HCT116 (cell line): ENCODE results near the gene MEG3. TPM values are rescaled to one million over a fixed set of nuclear protein-coding genes. Genes with fewer than 3 reads are reported as not detected.

Source experiments
- ATAC-seq: fragments of 200-7000 bp; cut with Tn5 transposase; 2 replicates; pipeline ENCODE4 v1.9.1; 2020; ENCODE audit warnings: mild to moderate bottlenecking, moderate library complexity
- BruUV-seq: library from RNA; stranded (reverse); fragments of 400-500 nt; replicated peaks from 2 replicates; lab custom pipeline; 2021; lab: Mats Ljungman, UMichigan
- CTCF ChIA-PET: fragments of 300-600 bp; sonication (Branson Sonifier 250); formaldehyde crosslinking; loops from one replicate; lab custom pipeline; 2021; ENCODE audit warnings: antibody characterized with exemption; lab: Charles Lee
- POLR2A ChIA-PET: fragments of 300-600, 350-600 bp; sonication (Branson Sonifier 250); formaldehyde crosslinking; loops from one replicate; lab custom pipeline; 2021; ENCODE audit warnings: antibody characterized with exemption; lab: Charles Lee
- RAD21 ChIA-PET, 2 experiments: fragments of 300-600 bp; sonication (Branson Sonifier 250); formaldehyde crosslinking; loops; one replicate each; lab custom pipeline; 2023; ENCODE audit warnings: low total read pairs in 2 of 2; ENCODE audit not compliant: uncharacterized antibody in 2 of 2, unreplicated experiment in 2 of 2, low non-redundant PET in 1 of 2; lab: Charles Lee
- DNase-seq: peaks from one replicate; pipeline ENCODE4 v3.0.0-alpha.2; 2010; ENCODE audit warnings: low read depth, low spot score
- H2AFZ ChIP-seq: fragments of 200-600 bp; shearing (Covaris generic), sonication (generic); 2 replicates; pipeline ENCODE4 v1.6.1; 2017; ENCODE audit warnings: low read depth, mixed run types, mixed read lengths, antibody characterized with exemption, low read length; ENCODE audit not compliant: poor library complexity, severe bottlenecking
- H3K27ac ChIP-seq: 2 replicates; pipeline ENCODE4 v1.5.1; 2012; ENCODE audit warnings: low read depth, low read length
- H3K27me3 ChIP-seq: fragments of 200-600 bp; sonication (generic); 2 replicates; pipeline ENCODE4 v1.6.1; 2016; ENCODE audit warnings: mixed run types, low read length, mixed read lengths; ENCODE audit not compliant: insufficient read depth
- H3K36me3 ChIP-seq, 2 experiments: fragments of 200-500 bp in 1 of 2; fragments of 200-600 bp in 1 of 2; sonication (Bioruptor generic) in 1 of 2; sonication (generic) in 1 of 2; 2 replicates each; pipeline versions ENCODE4 v1.5.1 to v1.6.1; 2014 to 2016; ENCODE audit warnings: low read length in 2 of 2, inconsistent platforms in 1 of 2, mixed read lengths in 1 of 2, mixed run types in 1 of 2; ENCODE audit not compliant: insufficient read depth in 2 of 2, control insufficient read depth in 1 of 2
- H3K4me1 ChIP-seq, 2 experiments: fragments of 200-600 bp in 1 of 2; sonication (generic) in 1 of 2; 2 replicates each; pipeline versions ENCODE4 v1.5.1 to v1.6.1; 2012 to 2017; ENCODE audit warnings: low read length in 2 of 2, inconsistent platforms in 1 of 2, mild to moderate bottlenecking in 1 of 2, mixed read lengths in 1 of 2, mixed run types in 1 of 2, moderate library complexity in 1 of 2; ENCODE audit not compliant: insufficient read depth in 2 of 2, control insufficient read depth in 1 of 2
- H3K4me2 ChIP-seq: fragments of 200-600 bp; sonication (generic); 2 replicates; pipeline ENCODE4 v1.6.1; 2017; ENCODE audit warnings: mixed run types, low read length, mixed read lengths
- H3K4me3 ChIP-seq, 2 experiments: fragments of 200-600 bp in 1 of 2; sonication (generic) in 1 of 2; replicated peaks in 1 of 2; 2 replicates each; pipeline ENCODE4 v1.5.1; 2011 to 2016; ENCODE audit warnings: low read length in 2 of 2, control low read depth in 1 of 2, low read depth in 1 of 2, mild to moderate bottlenecking in 1 of 2, mixed read lengths in 1 of 2, mixed run types in 1 of 2
- H3K79me2 ChIP-seq: fragments of 200-600 bp; sonication (generic); 2 replicates; pipeline ENCODE4 v1.6.1; 2017; ENCODE audit warnings: mild to moderate bottlenecking, mixed run types, low read length, moderate library complexity, mixed read lengths; ENCODE audit not compliant: insufficient read depth
- H3K9ac ChIP-seq: fragments of 200-600 bp; sonication (generic); 2 replicates; pipeline ENCODE4 v1.6.1; 2016; ENCODE audit warnings: low read length, mixed read lengths
- H3K9me2 ChIP-seq: fragments of 200-600 bp; sonication (generic), shearing (Covaris generic); 2 replicates; pipeline ENCODE4 v1.6.1; 2017; ENCODE audit warnings: mixed run types, mild to moderate bottlenecking, moderate library complexity; ENCODE audit not compliant: insufficient read depth
- H3K9me3 ChIP-seq, 2 experiments: fragments of 200-500 bp in 1 of 2; fragments of 200-600 bp in 1 of 2; sonication (Bioruptor generic) in 1 of 2; sonication (generic) in 1 of 2; 2 replicates each; pipeline ENCODE4 v1.6.1; 2014 to 2017; ENCODE audit warnings: low read length in 2 of 2, mixed read lengths in 2 of 2, inconsistent platforms in 1 of 2, low read depth in 1 of 2, mild to moderate bottlenecking in 1 of 2, mixed run types in 1 of 2, moderate library complexity in 1 of 2; ENCODE audit not compliant: control insufficient read depth in 1 of 2, insufficient read depth in 1 of 2
- H4K20me1 ChIP-seq: fragments of 200-600 bp; sonication (generic), shearing (Covaris generic); 2 replicates; pipeline ENCODE4 v1.6.1; 2017; ENCODE audit warnings: mixed run types, mild to moderate bottlenecking, moderate library complexity; ENCODE audit not compliant: insufficient read depth
- ATF3 ChIP-seq: IDR thresholded peaks from 2 replicates; pipeline ENCODE4 v1.6.1; 2012
- CEBPB ChIP-seq: IDR thresholded peaks from 2 replicates; pipeline ENCODE4 v1.6.1; 2012; ENCODE audit warnings: low read depth
- ELF1 ChIP-seq: IDR thresholded peaks from 2 replicates; pipeline ENCODE4 v1.6.1; 2012; ENCODE audit warnings: low read depth, borderline replicate concordance
- EZH2 ChIP-seq: fragments of 200-600 bp; sonication (generic); IDR thresholded peaks from 2 replicates; pipeline ENCODE4 v1.6.1; 2017; ENCODE audit warnings: antibody characterized with exemption, mixed run types
- POLR2A ChIP-seq: IDR thresholded peaks from 2 replicates; pipeline ENCODE4 v1.7.0; 2011; ENCODE audit warnings: borderline replicate concordance; ENCODE audit not compliant: insufficient read depth, insufficient read length; ENCODE audit errors: extremely low read depth
- RAD21 ChIP-seq: IDR thresholded peaks from 2 replicates; pipeline ENCODE4 v1.6.1; 2012; ENCODE audit warnings: low read depth, mild to moderate bottlenecking
- SP1 ChIP-seq: IDR thresholded peaks from 2 replicates; pipeline ENCODE4 v1.6.1; 2012; ENCODE audit warnings: low read depth
- TCF7L2 ChIP-seq: IDR thresholded peaks from 2 replicates; pipeline ENCODE4 v1.7.0; 2011; ENCODE audit warnings: borderline replicate concordance, inconsistent platforms; ENCODE audit not compliant: insufficient read depth, insufficient read length; ENCODE audit errors: extremely low read depth
- YY1 ChIP-seq: IDR thresholded peaks from 2 replicates; pipeline ENCODE4 v1.6.1; 2011; ENCODE audit warnings: low read length, low read depth, moderate library complexity, mild to moderate bottlenecking; ENCODE audit not compliant: insufficient replicate concordance; ENCODE audit errors: extremely low read depth
- ZFX ChIP-seq: fragments of 450-650 bp; IDR thresholded peaks from 2 replicates; pipeline ENCODE4 v1.6.1; 2017
- intact Hi-C: fragments of 100-400 bp; cut with micrococcal nuclease; formaldehyde crosslinking; loops from 2 replicates; pipeline ENCODE4 v1.10.0; 2022
- total RNA-seq: library from RNA; stranded (reverse); gene quantifications from one replicate; pipeline ENCODE4 v1.2.1, GENCODE V29; 2021; ENCODE audit not compliant: unreplicated experiment
- TF ChIP-seq, protein P1 (sequence below): IDR thresholded peaks from 2 replicates; pipeline ENCODE4 v1.6.1; 2011; ENCODE audit warnings: mild to moderate bottlenecking, low read length, moderate library complexity; ENCODE audit not compliant: insufficient replicate concordance; ENCODE audit errors: extremely low read depth

MEG3 gene
- total RNA-seq, 1 experiment from 2014 or later = 2.5 TPM

DNA sequence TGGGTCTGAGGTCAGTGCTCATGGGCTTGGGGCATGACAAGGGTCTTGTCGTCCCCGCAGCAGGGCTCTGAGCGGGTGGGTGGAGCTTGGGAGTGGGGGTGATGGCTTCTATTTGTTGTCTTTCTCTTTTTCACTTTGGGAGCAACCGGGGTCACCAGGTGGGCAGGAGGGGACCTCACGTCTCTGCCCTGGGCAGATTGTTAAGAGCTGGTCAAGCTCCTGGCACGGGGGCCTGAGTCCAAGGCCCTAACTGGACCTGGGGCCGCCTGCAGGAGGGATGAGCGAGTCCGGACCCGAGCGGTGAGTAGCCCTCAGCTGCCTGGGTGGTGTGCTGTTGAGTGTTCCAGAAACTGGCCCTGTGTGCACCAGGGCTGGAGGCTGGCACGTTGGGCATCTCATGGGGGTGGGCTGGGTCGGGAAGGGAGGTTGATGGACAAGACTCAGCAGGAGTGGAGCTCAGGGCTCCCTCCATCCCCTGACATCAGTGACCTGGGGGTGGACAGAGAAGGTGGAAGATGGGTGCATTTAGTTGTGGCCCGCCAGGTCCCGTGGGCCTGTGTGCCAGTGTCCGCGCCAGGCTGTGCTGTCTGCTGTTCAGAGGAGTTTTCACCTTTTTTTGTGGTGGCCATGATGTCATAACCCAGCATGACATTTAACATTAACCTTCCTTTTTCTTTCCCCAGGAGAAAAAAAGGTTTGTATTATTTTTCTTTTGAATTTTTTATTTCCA lies 50.1 kb downstream of the MEG3 start:
- peaks cover 0 to 19% of the 10 kb centered on the region in 2 experiments; a peak in 2 of 4 replicates for H3K4me1 ChIP-seq
- no peak overlapping the region for H3K4me3 ChIP-seq
- H3K9me2 ChIP-seq = no peaks in the 10 kb centered on the region
- H2AFZ ChIP-seq = no peak overlapping the region
- CTCF ChIA-PET = no interaction called here
- intact Hi-C loops = no loop called here
- ATAC-seq = no peak
- H3K4me2 ChIP-seq = no peak overlapping the region
- no peak overlapping the region for H3K27ac ChIP-seq
- POLR2A ChIA-PET = no interaction called here
- RAD21 ChIA-PET = no interaction called here
- H4K20me1 ChIP-seq = no peaks in the 10 kb centered on the region
- DNase-seq = no peak
- no peak for TF ChIP-seq YY1
- TF ChIP-seq ELF1 = no peak
- TF ChIP-seq ATF3 = no peak
- no TSS peak for BruUV-seq
- no peaks in the 10 kb centered on the region for H3K36me3 ChIP-seq
- no peak overlapping the region for H3K9ac ChIP-seq
- no peaks in the 10 kb centered on the region for H3K79me2 ChIP-seq
- H3K9me3 ChIP-seq = no peaks in the 10 kb centered on the region
- no peaks in the 10 kb centered on the region for H3K27me3 ChIP-seq

DNA sequence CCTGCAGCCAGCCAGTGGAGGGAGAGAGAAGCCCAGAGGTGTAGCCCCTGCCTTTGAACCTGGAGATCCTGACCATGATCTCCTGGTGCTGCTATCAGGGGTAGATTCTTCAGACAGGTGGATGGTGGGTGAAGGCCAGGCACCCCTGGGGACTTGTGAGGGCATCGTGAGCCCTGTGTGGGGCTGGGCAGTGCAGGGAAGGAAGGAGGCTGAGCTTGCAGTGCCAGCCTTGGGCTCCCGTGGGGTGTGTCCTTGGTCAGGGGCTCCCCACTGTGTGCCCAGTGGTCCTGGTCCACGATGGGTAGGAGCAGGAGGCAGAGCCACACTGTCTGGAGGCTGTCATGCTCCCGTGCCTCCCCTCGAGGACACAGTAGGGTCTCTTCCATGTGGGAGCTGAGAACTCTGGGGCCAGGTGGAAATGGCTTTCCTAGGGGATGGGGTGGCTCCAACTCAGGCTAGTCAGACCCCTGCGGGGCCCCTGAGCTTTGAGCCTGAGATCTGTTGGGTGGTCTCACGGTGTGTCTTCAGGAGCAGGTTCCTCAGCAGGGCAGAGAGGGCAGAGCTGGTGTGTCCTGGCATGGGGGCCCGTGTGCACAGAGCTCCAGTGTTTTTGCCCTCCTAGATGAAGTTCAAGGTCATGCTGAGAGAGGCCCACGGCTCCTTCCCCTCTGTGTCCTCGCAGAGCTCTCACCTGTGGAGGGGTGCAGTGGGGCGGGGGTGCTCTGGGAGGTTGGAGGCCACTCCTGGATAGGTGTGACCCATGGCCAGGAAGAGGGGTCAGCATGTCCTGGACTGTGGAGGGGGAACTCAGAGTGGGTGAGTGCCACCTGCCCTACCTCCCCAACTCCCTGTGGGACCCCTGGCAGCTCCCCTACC lies 52.6 kb downstream of the MEG3 start:
- H3K4me1 ChIP-seq = no peaks in the 10 kb centered on the region
- no peak overlapping the region for H3K9ac ChIP-seq
- POLR2A ChIA-PET = no interaction called here
- RAD21 ChIA-PET = no interaction called here
- H3K27me3 ChIP-seq = no peaks in the 10 kb centered on the region
- no peaks in the 10 kb centered on the region for H3K9me2 ChIP-seq
- ATAC-seq (no peak), DNase-seq (no peak)
- intact Hi-C loops = no loop called here
- H4K20me1 ChIP-seq = no peaks in the 10 kb centered on the region
- no peak overlapping the region for H3K4me3 ChIP-seq
- no peaks in the 10 kb centered on the region for H3K79me2 ChIP-seq
- no peak overlapping the region for H3K4me2 ChIP-seq
- H3K9me3 ChIP-seq = no peaks in the 10 kb centered on the region
- H3K36me3 ChIP-seq = no peaks in the 10 kb centered on the region
- BruUV-seq = no TSS peak
- H2AFZ ChIP-seq = no peak overlapping the region
- CTCF ChIA-PET = interaction anchor here (1.4 kb wide), 1 partner anchor 215 kb away, joined by 3 read pairs; no protein-coding TSS in a partner anchor
- H3K27ac ChIP-seq = no peak overlapping the region
- TF ChIP-seq CEBPB = no peak
- TF ChIP-seq, protein P1, sequence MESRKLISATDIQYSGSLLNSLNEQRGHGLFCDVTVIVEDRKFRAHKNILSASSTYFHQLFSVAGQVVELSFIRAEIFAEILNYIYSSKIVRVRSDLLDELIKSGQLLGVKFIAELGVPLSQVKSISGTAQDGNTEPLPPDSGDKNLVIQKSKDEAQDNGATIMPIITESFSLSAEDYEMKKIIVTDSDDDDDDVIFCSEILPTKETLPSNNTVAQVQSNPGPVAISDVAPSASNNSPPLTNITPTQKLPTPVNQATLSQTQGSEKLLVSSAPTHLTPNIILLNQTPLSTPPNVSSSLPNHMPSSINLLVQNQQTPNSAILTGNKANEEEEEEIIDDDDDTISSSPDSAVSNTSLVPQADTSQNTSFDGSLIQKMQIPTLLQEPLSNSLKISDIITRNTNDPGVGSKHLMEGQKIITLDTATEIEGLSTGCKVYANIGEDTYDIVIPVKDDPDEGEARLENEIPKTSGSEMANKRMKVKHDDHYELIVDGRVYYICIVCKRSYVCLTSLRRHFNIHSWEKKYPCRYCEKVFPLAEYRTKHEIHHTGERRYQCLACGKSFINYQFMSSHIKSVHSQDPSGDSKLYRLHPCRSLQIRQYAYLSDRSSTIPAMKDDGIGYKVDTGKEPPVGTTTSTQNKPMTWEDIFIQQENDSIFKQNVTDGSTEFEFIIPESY = no peak
- TF ChIP-seq YY1 = no peak
- no peak for TF ChIP-seq ATF3
- TF ChIP-seq SP1 = no peak
- TF ChIP-seq ZFX = no peak
- no peak for TF ChIP-seq TCF7L2
- no peak for TF ChIP-seq RAD21
- no peak for TF ChIP-seq EZH2
- TF ChIP-seq POLR2A = no peak
